IMR-90 (cell line): Measurements from ENCODE around the gene STRIP2. TPM values are rescaled to one million over a fixed set of nuclear protein-coding genes. Genes with fewer than 3 reads are reported as not detected.
A peak's percentile ranks its signal among the peaks of the same experiment; 100 is the strongest.

Source experiments
- ATAC-seq: fragments of 200-7000 bp; cut with Tn5 transposase; 2 replicates; pipeline ENCODE4 v1.9.1; 2020; ENCODE audit warnings: low read depth, mild to moderate bottlenecking, moderate library complexity
- BruUV-seq: library from RNA; stranded (reverse); fragments of 400-500 nt; replicated peaks from 2 replicates; lab custom pipeline; 2021; lab: Mats Ljungman, UMichigan
- CTCF ChIA-PET: fragments of 300-600 bp; formaldehyde crosslinking; extraction: SDS; loops from one replicate; lab custom pipeline; 2021; ENCODE audit warnings: antibody characterized with exemption; lab: Yijun Ruan, JAX
- POLR2A ChIA-PET: fragments of 300-600 bp; sonication (Branson Sonifier 250); formaldehyde crosslinking; loops from one replicate; lab custom pipeline; 2022; ENCODE audit warnings: antibody characterized with exemption; ENCODE audit not compliant: unreplicated experiment; lab: Charles Lee
- DNase-seq: peaks from one replicate; pipeline ENCODE4 v3.0.0; 2013
- H2AFZ ChIP-seq: replicated peaks from 2 replicates; pipeline ENCODE3; 2013; ENCODE audit warnings: low read length, mild to moderate bottlenecking; ENCODE audit not compliant: poor library complexity
- H2AK5ac ChIP-seq: 2 replicates; pipeline ENCODE4 v1.6.1; 2013; ENCODE audit warnings: low read depth, low read length, inconsistent platforms
- H2AK9ac ChIP-seq: replicated peaks from 2 replicates; pipeline ENCODE3; 2013; ENCODE audit warnings: mild to moderate bottlenecking, low read depth, low read length, moderate library complexity; ENCODE audit not compliant: poor library complexity
- H2BK120ac ChIP-seq: 2 replicates; pipeline ENCODE4 v1.6.1; 2013; ENCODE audit warnings: low read depth, low read length, inconsistent platforms
- H2BK15ac ChIP-seq: 3 replicates; pipeline ENCODE4 v1.6.1; 2013; ENCODE audit warnings: low read depth, low read length, inconsistent platforms
- H2BK20ac ChIP-seq: 2 replicates; pipeline ENCODE4 v1.6.1; 2013; ENCODE audit warnings: low read depth, mild to moderate bottlenecking, inconsistent platforms, low read length, moderate library complexity
- H2BK5ac ChIP-seq: 2 replicates; pipeline ENCODE4 v1.6.1; 2013; ENCODE audit warnings: mild to moderate bottlenecking, low read depth, low read length, inconsistent platforms; ENCODE audit not compliant: poor library complexity, severe bottlenecking
- H3K14ac ChIP-seq: replicated peaks from 2 replicates; pipeline ENCODE4 v1.6.1; 2013; ENCODE audit warnings: low read depth, low read length, inconsistent platforms
- H3K18ac ChIP-seq: 2 replicates; pipeline ENCODE4 v1.6.1; 2013; ENCODE audit warnings: low read depth, low read length, control low read depth
- H3K23ac ChIP-seq: 2 replicates; pipeline ENCODE4 v1.6.1; 2013; ENCODE audit warnings: low read depth, low read length, inconsistent platforms
- H3K27ac ChIP-seq: 2 replicates; pipeline ENCODE4 v1.5.1; 2013; ENCODE audit warnings: mild to moderate bottlenecking, control low read depth, low read length; ENCODE audit not compliant: insufficient read depth
- H3K27me3 ChIP-seq: 2 replicates; pipeline ENCODE4 v1.6.1; 2013; ENCODE audit warnings: low read length; ENCODE audit not compliant: control insufficient read depth, insufficient read depth
- H3K36me3 ChIP-seq: 2 replicates; pipeline ENCODE4 v1.6.1; 2013; ENCODE audit warnings: low read length, mixed read lengths; ENCODE audit not compliant: control insufficient read depth, insufficient read depth
- H3K4ac ChIP-seq: 2 replicates; pipeline ENCODE4 v1.6.1; 2013; ENCODE audit warnings: low read depth, low read length, inconsistent platforms
- H3K4me1 ChIP-seq: 2 replicates; pipeline ENCODE4 v1.6.1; 2013; ENCODE audit warnings: low read length, mixed read lengths; ENCODE audit not compliant: control insufficient read depth, insufficient read depth
- H3K4me2 ChIP-seq: 2 replicates; pipeline ENCODE4 v1.6.1; 2013; ENCODE audit warnings: low read depth, mild to moderate bottlenecking, control low read depth, low read length, moderate library complexity
- H3K4me3 ChIP-seq: 2 replicates; pipeline ENCODE4 v1.5.1; 2013; ENCODE audit warnings: low read depth, mild to moderate bottlenecking, control low read depth, low read length, moderate library complexity; ENCODE audit not compliant: insufficient read depth
- H3K56ac ChIP-seq: 2 replicates; pipeline ENCODE4 v1.6.1; 2013; ENCODE audit warnings: low read length, inconsistent platforms; ENCODE audit not compliant: insufficient read depth; ENCODE audit errors: extremely low read depth
- H3K79me1 ChIP-seq, 2 experiments: 2 replicates each; pipeline ENCODE4 v1.6.1; 2013; ENCODE audit warnings: low read length in 2 of 2, inconsistent platforms in 1 of 2, low read depth in 1 of 2
- H3K9ac ChIP-seq: 2 replicates; pipeline ENCODE4 v1.6.1; 2013; ENCODE audit warnings: low read depth, low read length, control low read depth
- H3K9me1 ChIP-seq: 2 replicates; pipeline ENCODE4 v1.6.1; 2013; ENCODE audit warnings: low read length, inconsistent platforms; ENCODE audit not compliant: insufficient read depth
- H3K9me3 ChIP-seq: 2 replicates; pipeline ENCODE4 v1.6.1; 2013; ENCODE audit warnings: low read length; ENCODE audit not compliant: control insufficient read depth, insufficient read depth
- H4K20me1 ChIP-seq: 2 replicates; pipeline ENCODE4 v1.6.1; 2013; ENCODE audit warnings: low read length, inconsistent platforms; ENCODE audit not compliant: insufficient read depth
- H4K5ac ChIP-seq: 2 replicates; pipeline ENCODE4 v1.6.1; 2013; ENCODE audit warnings: mild to moderate bottlenecking, low read depth, low read length, control low read depth
- H4K8ac ChIP-seq, 2 experiments: 2 replicates each; pipeline ENCODE4 v1.6.1; 2013; ENCODE audit warnings: low read depth in 2 of 2, low read length in 2 of 2, control low read depth in 1 of 2, inconsistent platforms in 1 of 2
- H4K91ac ChIP-seq: 2 replicates; pipeline ENCODE4 v1.6.1; 2013; ENCODE audit warnings: low read depth, low read length, inconsistent platforms; ENCODE audit not compliant: insufficient read depth
- BHLHE40 ChIP-seq: fragments of 150-350 bp; IDR thresholded peaks from 2 replicates; pipeline ENCODE4 v1.6.1; 2016; ENCODE audit warnings: mild to moderate bottlenecking, low read depth, low read length
- CEBPB ChIP-seq: IDR thresholded peaks from 2 replicates; pipeline ENCODE4 v1.6.1; 2012; ENCODE audit warnings: low read depth, low read length, improper control_type of control experiment
- CHD1 ChIP-seq: IDR thresholded peaks from 2 replicates; pipeline ENCODE4 v1.6.1; 2012; ENCODE audit warnings: low read depth, low read length, improper control_type of control experiment
- ELK1 ChIP-seq: fragments of 150-350 bp; IDR thresholded peaks from 2 replicates; pipeline ENCODE4 v1.6.1; 2016; ENCODE audit warnings: low read depth, mild to moderate bottlenecking, low read length, moderate library complexity, borderline replicate concordance
- MAFK ChIP-seq: IDR thresholded peaks from 2 replicates; pipeline ENCODE4 v1.6.1; 2012; ENCODE audit warnings: low read depth, low read length, improper control_type of control experiment
- MAZ ChIP-seq: IDR thresholded peaks from 2 replicates; pipeline ENCODE4 v1.6.1; 2012; ENCODE audit warnings: low read depth, mild to moderate bottlenecking, low read length, improper control_type of control experiment, moderate library complexity, borderline replicate concordance
- NFE2L2 ChIP-seq: fragments of 150-350 bp; IDR thresholded peaks from 2 replicates; pipeline ENCODE4 v1.6.1; 2016; ENCODE audit warnings: low read depth, mild to moderate bottlenecking, low read length
- RCOR1 ChIP-seq: IDR thresholded peaks from 2 replicates; pipeline ENCODE4 v1.6.1; 2012; ENCODE audit warnings: mild to moderate bottlenecking, low read length, improper control_type of control experiment; ENCODE audit not compliant: insufficient replicate concordance
- SMC3 ChIP-seq: fragments of 150-350 bp; IDR thresholded peaks from 2 replicates; pipeline ENCODE4 v1.6.1; 2016; ENCODE audit warnings: low read depth, mild to moderate bottlenecking, antibody characterized with exemption, low read length, moderate library complexity
- USF2 ChIP-seq: fragments of 150-350 bp; IDR thresholded peaks from 2 replicates; pipeline ENCODE4 v1.6.1; 2017; ENCODE audit warnings: mild to moderate bottlenecking, antibody characterized with exemption, low read length, low read depth
- WGBS, 2 experiments: methylation state at CpG; one replicate each; pipeline versions ENCODE4 v1.1.5 to v1.1.7; 2013; ENCODE audit warnings: missing lambda C conversion rate in 2 of 2; ENCODE audit not compliant: insufficient read length in 1 of 2; ENCODE audit errors: extremely low coverage in 2 of 2; 5-methylcytosine and 5-hydroxymethylcytosine counted together
- dilution Hi-C: fragments of 300-500 bp; cut with HindIII; formaldehyde crosslinking; loops from one replicate; pipeline ENCODE4 v1.14.3; 2018; ENCODE audit warnings: low sequenced_read_pairs; ENCODE audit not compliant: unreplicated experiment
- in situ Hi-C: fragments of 300-500 bp; cut with MboI; formaldehyde crosslinking; loops from 3 replicates; pipeline ENCODE4 v1.14.3; 2019; ENCODE audit warnings: low sequenced_read_pairs, inconsistent platforms, mixed read lengths
- intact Hi-C: fragments of 100-400 bp; cut with micrococcal nuclease; formaldehyde crosslinking; loops from 2 replicates; pipeline ENCODE4 v1.10.0; 2022
- polyA plus RNA-seq, 3 experiments: library from polyadenylated mRNA; depleted of rRNA; stranded (reverse); fragments of >200 nt; gene quantifications; 2 replicates each; pipeline ENCODE4 v1.2.3, GENCODE V29; 2012; ENCODE audit warnings: low replicate concordance in 1 of 3
- total RNA-seq: library from RNA; depleted of rRNA; stranded (reverse); fragments of >200 nt; gene quantifications from 2 replicates; pipeline ENCODE4 v1.2.3, GENCODE V29; 2012

STRIP2 gene
- total and polyA plus RNA-seq, 2 of the 4 experiments (the other 2 are of a cell fraction), result 1.8 to 3.0 TPM

DNA sequence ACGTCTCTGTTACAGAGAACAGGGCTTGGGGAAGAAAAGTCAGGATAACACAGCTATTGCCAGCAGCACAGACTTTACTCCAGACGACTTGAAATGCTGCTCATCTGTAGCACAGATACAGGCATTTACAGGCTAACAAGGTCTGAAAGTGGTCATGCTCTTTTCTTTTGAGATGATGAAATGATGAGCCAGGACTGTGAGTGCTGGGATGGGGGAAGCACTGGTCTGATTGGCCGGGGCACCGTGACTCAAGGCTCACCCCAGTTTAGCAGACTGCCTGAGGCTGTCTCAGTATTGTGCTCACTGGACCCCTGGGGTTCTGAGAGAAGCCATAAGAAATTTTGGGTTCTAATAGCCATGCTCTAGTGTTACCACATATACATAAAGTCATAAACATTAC lies 80.5 kb downstream of the STRIP2 start:
- Histone ChIP-seq H3K23ac (no peak overlapping the region), H3K4ac (no peak overlapping the region), H3K56ac (no peak overlapping the region), H2BK15ac (no peak overlapping the region), H3K9me1 (no peaks in the 10 kb centered on the region), H3K27me3 (peaks cover 32% of the 10 kb centered on the region), H3K36me3 (no peaks in the 10 kb centered on the region), H2BK20ac (no peak overlapping the region), H2AFZ (no peak overlapping the region), H3K4me3 (no peak overlapping the region), H3K27ac (no peak overlapping the region), H3K4me2 (no peak overlapping the region), H3K4me1 (no peaks in the 10 kb centered on the region), H3K79me1 (no peaks in the 10 kb centered on the region), H4K5ac (no peak overlapping the region), H3K18ac (no peak overlapping the region), H2AK9ac (no peak overlapping the region), H2BK120ac (no peak overlapping the region), H4K8ac (no peak overlapping the region), H4K91ac (no peak overlapping the region), H2AK5ac (no peak overlapping the region), H3K9me3 (no peaks in the 10 kb centered on the region), H2BK5ac (no peak overlapping the region), H3K9ac (no peak overlapping the region), H4K20me1 (no peaks in the 10 kb centered on the region), H3K14ac (no peak overlapping the region)
- BruUV-seq, result no TSS peak
- intact Hi-C loops, result loop anchor here (5.0 kb wide), 1 partner anchor 38 kb away; no protein-coding TSS in a partner anchor
- DNase-seq, result peak; percentile 24
- 17% methylated on average over 1 of the region's 4 CpGs; no CpG with 5 or more reads in 1 of the 2 experiments for WGBS, 2 experiments
- peak; percentile 61 for ATAC-seq
- ChIA-PET CTCF (no interaction called here), POLR2A (no interaction called here)
- dilution Hi-C loops, result no loop called here
- in situ Hi-C loops, result no loop called here
- no peak for TF ChIP-seq BHLHE40
- no peak for TF ChIP-seq CHD1
- TF ChIP-seq ELK1, result no peak
- TF ChIP-seq RCOR1, result no peak
- TF ChIP-seq USF2, result no peak
- TF ChIP-seq CEBPB, result no peak
- no peak for TF ChIP-seq MAZ
- TF ChIP-seq NFE2L2, result no peak
- TF ChIP-seq MAFK, result no peak
- no peak for TF ChIP-seq SMC3
